NCI-H2227 (cell line): ENCODE data around the gene ARFGEF2.
"Not testable (repeated sequence)": the region's sequence is repeated elsewhere in the genome, so short reads cannot be mapped to it uniquely, and the experiment has no call there.

Experiments
- DNase-seq: peaks from one replicate; lab custom pipeline; 2025; ENCODE audit not compliant: unreplicated experiment; lab: John Stamatoyannopoulos, UW

The ARFGEF2 gene

DNA sequence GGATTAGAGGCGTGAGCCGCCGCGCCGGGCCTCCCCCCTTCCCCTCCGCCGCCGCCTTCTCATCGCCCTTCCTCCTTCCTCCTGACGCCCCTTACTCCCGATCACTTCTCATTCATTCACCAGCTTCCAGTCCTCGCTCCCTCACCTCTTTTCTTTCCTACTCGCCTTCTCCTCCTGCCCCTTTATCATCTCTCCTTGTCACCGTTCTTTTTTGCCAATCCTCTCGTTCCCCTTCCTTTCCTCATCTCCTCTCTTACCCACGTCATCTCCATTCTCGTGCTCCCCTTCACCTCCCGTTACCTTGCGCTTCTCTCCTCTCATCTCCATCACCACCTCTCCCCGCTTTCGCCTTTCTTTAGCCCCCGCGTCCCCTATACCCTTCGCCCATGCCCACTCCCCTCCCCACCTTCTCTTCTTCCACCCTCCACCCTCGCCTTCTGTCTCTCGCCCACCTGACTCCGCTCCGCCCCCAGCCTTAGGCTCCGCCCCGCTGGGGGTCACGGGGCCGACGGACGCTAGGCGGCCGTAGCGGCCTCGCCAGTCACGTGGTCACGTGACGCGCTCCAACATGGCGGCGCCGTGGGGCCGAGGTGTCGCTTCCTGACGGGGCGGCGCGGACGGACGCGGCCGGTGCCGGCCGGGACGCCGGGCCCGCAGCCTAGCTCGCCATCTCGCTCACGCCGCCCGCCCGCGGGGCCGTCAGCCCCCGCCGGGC, at the start of gene ARFGEF2:
Gene ARFGEF2, plus strand, starts transcription at position 544 of the 715 bp plus-strand sequence. CDS start 179 bp downstream, outside the sequence.
- DNase-seq, result peak; percentile 98

DNA sequence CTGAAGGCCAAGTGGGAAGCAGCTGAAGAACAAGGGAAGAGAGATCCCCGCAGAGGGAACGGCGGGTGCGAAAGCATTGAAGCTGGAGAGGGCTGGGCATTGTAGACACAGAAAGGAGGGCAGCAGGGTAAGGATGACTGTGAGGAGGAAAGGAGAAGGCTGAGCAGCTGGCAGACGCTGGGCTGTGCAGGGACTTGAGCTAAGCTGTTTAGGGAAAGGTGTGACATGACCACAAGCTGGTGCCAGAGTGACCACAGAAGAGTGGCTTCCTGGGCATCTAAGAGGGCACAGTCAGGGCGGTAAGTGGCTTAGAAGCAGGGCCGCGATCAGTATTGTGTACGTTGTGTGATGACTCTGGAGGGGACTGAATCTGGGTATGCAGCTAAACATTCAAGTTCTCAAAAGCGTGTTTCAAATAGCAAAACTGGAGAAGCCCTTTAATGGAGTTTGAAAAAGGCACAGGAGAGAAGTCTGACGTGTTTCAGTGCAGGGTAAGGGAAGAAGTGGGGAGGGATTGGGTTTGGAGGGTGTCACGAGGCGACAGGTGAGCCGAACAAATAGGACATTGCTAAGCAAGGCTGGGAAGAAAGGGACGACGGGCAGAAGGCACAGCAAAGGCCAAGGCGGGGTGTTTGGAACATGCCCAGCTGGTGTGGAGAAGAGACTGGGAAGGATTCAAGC, 46.1 kb upstream of the ARFGEF2 start:
- no peak for DNase-seq

DNA sequence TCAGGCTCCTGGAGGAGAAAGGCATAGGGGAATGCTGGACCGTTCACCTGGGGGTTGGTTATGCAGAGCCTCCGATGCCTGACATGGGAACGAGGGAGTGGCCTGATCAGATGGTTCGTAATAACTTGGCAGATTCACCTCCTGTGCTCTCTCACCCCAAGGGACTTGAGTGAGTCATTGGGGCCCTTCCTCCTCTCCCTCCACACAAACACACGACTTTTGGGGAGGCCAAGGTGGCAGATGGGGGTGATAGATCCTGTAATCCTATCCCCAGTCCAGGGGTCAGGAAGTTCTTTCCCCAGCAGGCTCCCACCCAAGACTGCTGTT, 45.6 kb upstream of the ARFGEF2 start:
- no peak for DNase-seq

DNA sequence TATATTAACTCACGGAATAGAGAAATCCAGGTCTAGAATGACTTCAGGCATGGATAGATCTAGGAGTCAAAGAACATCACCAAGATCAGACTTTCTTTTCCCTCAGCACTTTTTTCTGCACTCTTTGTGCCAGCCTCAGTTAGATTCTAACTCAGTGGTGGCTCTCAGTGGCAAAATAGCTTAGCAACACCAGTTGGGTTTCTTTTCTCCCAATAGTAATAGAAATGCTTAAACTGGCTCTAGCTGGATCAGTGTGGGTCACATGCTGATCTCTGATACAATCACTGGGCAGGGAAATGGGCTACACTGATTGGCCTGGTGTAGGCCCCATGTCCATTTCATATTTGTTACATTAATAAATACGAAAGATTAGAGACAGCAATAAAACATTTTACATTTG, 44.2 kb upstream of the ARFGEF2 start:
- peak; percentile 15 for DNase-seq

DNA sequence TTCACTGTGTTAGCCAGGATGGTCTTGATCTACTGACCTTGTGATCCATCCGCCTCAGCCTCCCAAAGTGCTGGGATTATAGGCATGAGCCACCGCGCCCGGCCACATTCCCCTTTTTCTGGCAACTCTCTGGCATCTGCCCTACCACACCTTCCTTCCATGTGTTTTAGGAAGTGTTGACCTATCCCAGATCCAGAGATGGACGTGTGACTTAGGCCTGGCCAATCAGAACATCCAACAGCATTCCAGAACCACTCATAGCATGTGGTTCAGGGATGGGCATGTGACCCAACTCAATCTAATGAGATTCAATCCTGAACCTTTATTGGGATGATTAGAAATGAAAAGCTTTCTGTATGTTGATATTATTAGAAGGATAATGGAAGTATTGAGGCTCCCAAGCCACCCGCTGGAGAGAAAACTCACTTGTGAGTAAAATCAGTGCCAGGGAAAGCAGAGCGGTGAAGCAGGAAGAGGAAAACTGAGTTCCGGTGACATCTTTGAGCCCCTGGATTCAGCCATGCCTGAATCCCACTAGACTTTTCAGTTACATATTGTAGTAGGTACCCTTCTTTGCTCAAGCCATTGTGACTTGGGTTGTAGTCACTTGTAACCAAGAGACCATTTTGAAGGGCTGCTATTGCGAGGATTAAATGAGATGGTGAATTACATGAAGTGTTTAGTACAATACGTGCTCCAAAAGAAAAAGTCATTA, 42.8 kb upstream of the ARFGEF2 start:
- DNase-seq, result no peak

DNA sequence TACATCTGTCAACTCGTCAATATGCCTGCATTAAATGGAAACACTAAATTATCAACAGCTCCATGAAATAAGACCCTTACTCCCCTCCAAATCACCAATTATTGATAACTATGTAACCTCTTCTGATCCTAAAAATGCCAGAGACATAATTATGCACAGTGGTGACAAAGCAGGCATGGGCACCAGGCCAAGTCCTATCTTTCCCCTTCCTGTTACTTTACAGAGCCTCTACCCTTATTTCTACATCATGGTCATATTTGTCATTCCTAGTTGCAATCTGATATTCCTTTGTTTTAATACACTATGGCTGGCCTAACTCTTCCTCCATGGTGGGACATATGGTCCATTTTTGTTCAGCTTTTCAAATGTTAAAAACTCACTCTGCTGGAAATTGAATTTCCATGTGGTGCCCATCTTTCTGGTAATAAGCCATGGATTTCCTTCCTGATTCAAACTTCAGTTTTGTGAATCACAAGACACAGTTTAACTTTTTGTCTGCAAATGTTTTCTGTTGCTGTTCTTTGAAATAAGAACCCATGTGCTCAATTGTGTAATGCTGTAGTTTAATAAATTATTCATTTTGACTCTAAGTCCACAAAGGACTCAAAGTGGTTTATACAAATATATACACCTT, 41.8 kb upstream of the ARFGEF2 start:
- DNase-seq, result no peak

DNA sequence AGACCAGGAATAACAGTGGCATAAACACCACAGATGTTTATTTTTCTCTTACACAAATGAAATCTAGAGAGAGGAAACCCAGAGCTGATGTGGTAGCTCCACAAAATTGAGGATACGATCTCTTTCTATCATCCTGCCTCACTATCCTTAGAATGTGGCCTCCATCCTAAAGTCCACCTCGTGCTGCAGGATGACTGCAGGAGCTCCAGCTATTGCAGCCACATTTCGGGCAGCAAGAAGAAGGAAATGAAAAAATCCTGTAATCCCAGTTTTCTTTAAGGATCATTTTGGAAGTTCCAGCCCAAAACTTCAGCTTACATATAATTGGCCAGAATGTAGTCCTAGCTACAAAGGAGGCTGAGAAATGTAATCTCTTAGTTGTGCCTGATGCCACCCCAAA, 41.2 kb upstream of the ARFGEF2 start:
- DNase-seq, result no peak

DNA sequence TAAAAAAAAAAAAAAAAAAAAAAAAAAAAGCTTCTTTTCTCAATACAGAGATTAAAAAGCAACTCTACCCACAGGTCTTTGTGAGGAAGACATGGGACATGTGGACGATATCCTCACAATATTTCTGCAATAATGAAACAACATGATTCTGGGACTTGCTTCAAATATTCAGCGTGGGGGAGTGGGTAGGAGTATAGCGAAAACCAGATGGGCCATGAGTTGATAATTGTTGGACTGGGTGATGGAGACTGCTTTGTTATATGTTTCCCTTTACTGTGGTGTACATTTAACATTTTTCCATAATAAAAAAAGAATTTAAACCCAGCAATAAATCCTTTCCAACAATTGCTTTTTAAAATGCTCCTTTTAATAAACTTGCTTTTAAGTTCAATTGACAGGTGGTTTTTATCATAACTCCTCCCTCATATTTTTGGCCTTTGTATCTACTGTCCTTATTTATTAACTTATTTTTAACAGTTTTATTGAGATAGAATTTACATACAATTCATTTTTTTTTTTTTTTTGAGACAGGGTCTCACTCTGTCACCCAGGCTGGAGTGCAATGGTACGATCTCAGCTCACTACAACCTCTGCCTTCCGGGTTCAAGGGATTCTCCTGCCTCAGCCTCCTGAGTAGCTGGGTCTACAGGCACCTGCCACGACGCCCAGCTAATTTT, 40.4 kb upstream of the ARFGEF2 start:
- no peak for DNase-seq

DNA sequence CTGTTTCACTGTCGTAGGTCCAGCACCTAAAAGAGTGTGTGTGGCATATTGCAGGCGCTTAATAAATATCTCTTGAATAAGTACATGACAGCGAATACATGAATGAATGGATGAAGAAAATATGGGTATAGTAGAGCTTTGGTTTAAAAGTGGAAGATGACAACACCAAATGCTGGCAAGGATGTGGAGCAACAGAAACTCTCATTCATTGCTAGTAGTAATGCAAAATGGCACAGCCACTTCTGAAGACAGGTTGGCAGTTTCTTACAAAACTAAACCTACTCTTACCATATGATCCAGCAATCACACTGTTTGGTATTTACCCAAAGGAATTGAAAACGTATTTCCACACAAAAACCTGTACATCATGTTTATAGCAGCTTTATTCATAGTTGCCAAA, 36.3 kb upstream of the ARFGEF2 start:
- DNase-seq, result no peak

DNA sequence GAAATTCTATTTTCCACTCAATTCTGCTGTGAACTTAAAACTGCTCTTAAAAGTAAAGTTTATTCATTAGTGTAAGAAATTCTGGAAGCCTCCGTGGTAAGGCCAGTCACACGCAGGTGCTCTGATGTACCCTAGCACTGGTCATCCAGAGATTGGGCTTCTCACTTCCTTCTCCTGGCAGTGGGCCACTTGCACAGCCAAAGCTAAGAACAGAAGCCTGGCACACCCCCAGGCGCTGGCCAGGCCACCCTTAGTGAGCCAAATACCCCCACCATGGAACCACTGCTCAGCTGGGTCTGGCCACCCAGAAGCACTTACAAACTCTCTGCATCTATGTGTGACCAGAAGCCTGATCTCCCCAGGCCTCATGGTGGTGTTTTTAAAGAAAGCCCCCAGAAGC, 35.3 kb upstream of the ARFGEF2 start:
- no peak for DNase-seq

DNA sequence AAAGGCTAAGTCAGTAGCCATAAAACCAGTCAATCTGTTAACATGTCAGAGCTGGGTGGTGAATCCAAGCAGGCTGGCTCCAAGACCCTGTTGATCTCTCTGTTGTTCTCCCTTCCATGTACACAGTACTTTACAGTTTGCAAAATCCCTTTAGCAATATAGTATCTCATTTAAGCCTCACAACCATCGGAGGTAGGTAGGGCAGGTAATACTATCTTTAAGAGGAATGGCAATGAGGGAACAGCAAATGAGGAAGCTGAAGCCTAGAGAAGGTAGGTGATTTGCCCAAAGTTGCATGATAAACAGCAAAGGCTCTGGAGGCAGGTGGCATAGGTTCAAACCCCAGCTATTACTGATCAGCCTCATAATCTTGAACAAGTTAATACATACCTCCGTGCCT, 34.7 kb upstream of the ARFGEF2 start:
- no peak for DNase-seq

DNA sequence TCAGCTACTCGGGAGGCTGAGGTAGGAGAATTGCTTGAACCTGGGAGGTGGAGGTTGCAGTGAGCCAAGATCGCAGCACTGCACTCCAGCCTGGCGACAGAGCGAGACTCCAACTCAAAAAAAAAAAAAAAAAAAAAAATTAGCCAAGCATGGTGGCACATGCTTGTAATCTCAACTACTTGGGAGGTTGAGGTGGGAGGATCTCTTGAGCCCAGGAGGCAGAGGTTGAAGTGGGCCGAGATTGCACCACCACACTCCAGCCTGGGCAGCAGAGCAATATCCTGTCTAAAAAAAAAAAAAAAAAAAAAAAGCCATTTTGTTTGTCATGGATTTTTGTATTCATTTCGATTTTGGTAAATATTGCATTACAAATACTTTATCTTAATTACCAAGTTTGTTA, 33.0 kb upstream of the ARFGEF2 start:
- DNase-seq, result not testable (repeated sequence)

DNA sequence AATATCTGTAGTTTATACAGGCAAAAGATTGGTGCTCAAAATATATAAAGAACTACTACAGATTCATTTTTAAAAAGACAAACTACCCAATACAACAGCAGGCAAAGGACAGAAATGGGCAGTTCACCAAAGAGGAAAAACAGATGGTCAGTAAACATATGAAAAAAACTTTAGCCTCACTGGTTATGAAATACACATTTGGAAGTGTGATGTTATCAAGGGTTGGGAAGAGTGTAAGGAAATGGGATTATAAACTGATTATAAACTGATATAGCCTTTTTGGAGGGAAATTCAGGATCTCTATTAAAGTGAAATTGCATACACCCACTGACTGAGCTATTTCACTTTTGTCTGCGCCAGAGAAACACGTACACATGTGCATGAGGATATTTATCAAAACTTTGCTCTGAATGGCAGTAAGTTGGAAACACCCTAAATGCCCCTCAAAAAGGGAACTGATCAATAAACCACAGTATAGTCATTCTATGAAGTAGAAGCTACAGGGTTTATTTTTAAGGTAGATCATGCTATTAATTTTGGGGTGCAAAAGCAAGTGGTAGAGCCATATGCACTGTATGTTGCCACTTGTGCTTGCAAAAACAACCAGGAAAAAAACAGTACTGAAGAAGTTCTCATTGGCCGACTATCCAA, 32.2 kb upstream of the ARFGEF2 start:
- DNase-seq, result no peak

DNA sequence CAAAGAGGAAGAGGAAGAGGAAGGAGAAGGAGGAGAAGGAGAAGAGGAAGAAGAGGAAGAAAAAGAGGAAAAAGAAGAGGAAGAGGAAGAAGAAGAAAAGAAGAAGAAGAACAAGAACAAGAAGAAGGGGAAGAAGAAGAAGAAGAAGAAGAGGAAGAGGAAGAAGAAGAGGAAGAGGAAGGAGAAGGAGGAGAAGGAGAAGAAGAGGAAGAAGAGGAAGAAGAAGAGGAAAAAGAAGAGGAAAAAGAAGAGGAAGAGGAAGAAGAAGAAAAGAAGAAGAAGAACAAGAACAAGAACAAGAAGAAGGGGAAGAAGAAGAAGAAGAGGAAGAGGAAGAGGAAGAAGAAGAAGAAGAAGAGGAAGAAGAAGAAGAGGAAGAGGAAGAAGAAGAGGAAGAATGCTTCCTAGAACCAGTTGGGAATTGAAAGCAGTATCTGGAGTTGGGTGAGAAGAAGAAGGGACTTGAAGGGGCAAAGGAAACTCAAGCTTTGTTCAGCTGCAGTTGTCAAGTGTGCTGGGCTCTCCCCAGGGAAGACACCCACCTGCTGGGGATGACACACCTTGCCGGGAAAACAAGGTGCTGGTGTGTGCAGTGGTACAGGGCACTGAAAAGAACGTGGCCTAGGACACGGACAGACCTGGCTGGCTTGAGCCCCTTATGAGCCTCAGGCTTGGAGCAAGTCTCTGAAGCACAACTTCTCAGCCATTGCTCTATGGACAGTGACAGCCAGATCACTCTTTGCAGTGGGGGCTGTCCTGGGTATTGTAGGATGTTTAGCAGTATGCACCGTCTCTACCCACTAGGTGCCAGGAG, 30.1 kb upstream of the ARFGEF2 start:
- DNase-seq, result no peak

DNA sequence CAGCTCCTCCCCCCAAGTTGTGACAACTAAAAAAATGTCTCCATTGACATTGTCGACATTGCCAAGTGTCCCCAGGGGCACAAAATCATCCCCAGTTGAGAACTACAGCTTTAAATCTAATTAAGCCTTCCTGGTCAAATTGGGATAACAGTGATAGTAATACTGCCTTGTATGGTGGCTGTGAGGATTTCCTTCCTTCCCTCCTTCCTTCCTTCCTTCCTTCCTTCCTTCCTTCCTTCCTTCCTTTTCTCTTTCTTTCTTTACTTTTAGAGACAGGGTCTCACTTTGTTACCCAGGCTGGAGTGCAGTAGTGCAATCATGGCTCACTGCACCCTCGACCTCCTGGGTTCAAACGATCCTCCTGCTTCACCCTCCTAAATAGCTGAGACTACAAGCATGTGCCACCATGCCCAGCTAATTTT, 29.5 kb upstream of the ARFGEF2 start:
- DNase-seq, result no peak

DNA sequence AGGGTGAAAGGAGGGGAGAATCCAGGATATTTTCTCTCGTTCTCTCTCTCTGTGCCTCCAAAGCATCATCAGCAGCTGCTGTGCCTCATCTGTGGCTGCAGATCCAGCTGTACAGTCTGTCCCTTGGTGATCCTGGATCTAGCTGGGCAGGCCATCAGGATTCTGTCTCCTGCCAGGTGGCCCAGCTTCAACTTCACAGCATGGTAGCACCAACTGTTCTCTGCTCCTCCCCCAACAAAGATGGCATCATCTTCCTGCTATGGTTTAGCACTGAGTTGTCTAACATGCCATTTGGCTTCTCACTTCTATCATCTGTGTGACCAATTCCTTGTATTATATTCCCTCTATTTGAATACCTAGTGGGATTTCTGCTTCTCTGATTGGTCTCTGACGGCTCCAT, 28.6 kb upstream of the ARFGEF2 start:
- DNase-seq, result no peak

DNA sequence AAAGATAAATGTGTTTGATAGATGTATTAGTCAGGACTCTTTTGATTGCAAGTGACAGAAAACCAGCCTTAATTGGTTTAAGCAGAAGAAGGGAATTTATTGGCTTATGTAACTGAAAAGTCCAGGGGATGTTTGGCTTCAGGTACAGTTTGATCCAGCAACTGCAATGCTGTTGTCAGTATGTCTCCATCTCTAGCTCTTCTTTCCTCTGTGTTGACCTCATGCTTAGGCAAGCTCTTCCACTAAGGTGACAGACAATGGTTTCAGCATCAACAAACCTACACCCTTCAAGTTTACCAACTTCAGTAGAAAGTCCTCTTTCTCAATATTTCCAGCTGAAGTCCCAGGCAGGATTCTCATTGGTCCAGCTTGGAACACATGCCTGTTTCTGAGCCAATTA, 28.1 kb upstream of the ARFGEF2 start:
- no peak for DNase-seq

DNA sequence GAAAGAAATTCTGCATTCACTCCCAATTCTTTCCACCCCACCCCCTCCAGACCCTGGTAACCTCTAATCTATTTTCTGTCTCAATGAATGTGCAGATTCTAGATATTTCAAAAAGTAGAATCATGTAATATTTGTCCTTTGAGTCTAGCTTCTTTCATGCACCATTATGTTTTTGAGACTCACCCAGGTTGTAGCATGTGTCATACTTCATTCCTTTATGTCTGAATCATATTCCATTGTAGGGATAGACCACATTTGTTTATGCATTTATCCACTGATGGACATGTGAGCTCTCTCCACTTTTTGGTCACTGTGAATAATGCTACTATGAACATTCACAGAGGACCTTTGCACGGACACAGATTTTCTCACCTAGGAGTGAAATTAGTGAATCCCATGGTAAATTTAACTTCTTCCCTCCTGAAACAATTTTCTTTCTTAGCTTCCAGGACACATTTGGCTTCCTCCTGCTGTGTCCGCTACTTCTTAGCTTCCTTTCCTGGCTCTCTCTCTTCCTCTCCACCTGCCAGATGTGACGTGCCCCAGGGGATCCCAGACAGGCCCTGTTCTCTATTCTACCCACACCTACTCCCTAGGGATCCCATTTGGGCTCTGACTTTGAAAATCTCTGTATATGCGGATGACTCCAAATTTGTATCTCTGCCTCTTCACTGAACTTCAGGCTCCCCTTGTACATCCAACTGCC, 24.1 kb upstream of the ARFGEF2 start:
- no peak for DNase-seq

DNA sequence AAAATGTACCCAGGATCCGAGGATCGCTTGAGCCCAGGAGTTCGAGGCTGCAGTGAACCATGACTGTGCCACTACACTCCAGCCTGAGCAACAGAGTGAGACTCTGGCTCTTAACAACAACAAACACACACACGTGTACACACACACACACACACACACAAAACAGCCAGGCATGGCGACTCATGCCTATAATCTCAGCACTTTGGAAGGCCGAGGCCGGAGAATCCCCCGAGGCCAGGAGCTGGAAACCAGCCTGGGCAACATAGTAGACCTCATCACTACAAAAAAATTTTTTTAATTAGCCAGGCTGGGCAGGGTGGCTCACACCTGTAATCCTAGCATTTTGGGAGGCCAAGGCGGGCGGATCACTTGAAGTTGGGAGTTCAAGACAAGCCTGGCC, 23.3 kb upstream of the ARFGEF2 start:
- DNase-seq, result no peak
